Small intestine (tissue), 7 donors: Measurements from ENCODE around the gene C4BPB. TPM values are rescaled to one million over a fixed set of nuclear protein-coding genes. Genes with fewer than 3 reads are reported as not detected.

ENCODE experiments used
- DNase-seq, 2 donors: peaks; one replicate each; pipeline versions ENCODE4 v3.0.0 to v3.0.0-alpha.2; 2013
- FAIRE-seq: peaks from 2 replicates; lab custom pipeline; 2012; peaks lifted over from hg19 to GRCh38; lab: Jason Lieb, UNC
- H3K27ac ChIP-seq, 3 donors: one replicate each; pipeline ENCODE4 v1.5.1; 2013; ENCODE audit warnings: low read length in 2 of 3, mild to moderate bottlenecking in 2 of 3, control low read depth in 1 of 3, inconsistent platforms in 1 of 3, low read depth in 1 of 3, moderate library complexity in 1 of 3
- H3K27me3 ChIP-seq, 3 donors: one replicate each; pipeline ENCODE4 v1.6.1; 2013; ENCODE audit warnings: low read length in 3 of 3, inconsistent platforms in 1 of 3; ENCODE audit not compliant: control insufficient read depth in 3 of 3, insufficient read depth in 3 of 3
- H3K36me3 ChIP-seq, 3 donors: one replicate each; pipeline ENCODE4 v1.6.1; 2013; ENCODE audit warnings: low read length in 3 of 3, inconsistent platforms in 1 of 3, low read depth in 1 of 3, mild to moderate bottlenecking in 1 of 3, moderate library complexity in 1 of 3; ENCODE audit not compliant: control insufficient read depth in 3 of 3, insufficient read depth in 2 of 3
- H3K4me1 ChIP-seq, 3 donors: one replicate each; pipeline ENCODE4 v1.6.1; 2013; ENCODE audit warnings: low read length in 2 of 3, inconsistent platforms in 1 of 3, low read depth in 1 of 3, mild to moderate bottlenecking in 1 of 3, moderate library complexity in 1 of 3; ENCODE audit not compliant: control insufficient read depth in 3 of 3, insufficient read depth in 2 of 3
- H3K4me3 ChIP-seq, 3 donors: one replicate each; pipeline ENCODE4 v1.5.1; 2013; ENCODE audit warnings: low read length in 3 of 3, control low read depth in 1 of 3, inconsistent platforms in 1 of 3, low read depth in 1 of 3, mild to moderate bottlenecking in 1 of 3, moderate library complexity in 1 of 3
- H3K9me3 ChIP-seq, 2 donors: one replicate each; pipeline ENCODE4 v1.6.1; 2013; ENCODE audit warnings: low read depth in 1 of 2, low read length in 1 of 2; ENCODE audit not compliant: control insufficient read depth in 2 of 2, insufficient read depth in 1 of 2
- WGBS, 3 donors: extraction: QIAGEN DNeasy Blood & Tissue Kit; methylation state at CpG; one replicate each; pipeline ENCODE4 v1.1.7; 2013; 5-methylcytosine and 5-hydroxymethylcytosine counted together
- polyA plus RNA-seq, 4 donors: library from polyadenylated mRNA; stranded (reverse) in 3 of 4; unstranded in 1 of 4; fragments of 200-250 nt in 3 of 4; fragments of 120-200 nt in 1 of 4; gene quantifications; one replicate each; pipeline versions ENCODE4 v1.2.1 to v1.2.3, GENCODE V29; 2013
- donor health status: healthy with polysubstance abuse.
- donor health status: control.
- donor health status: control.
- donor health status: Bipolar disorder and iron deficiency.
- donor health status: healthy.

Gene C4BPB
- polyA plus RNA-seq, 4 donors = 1.1 to 27.3 (median 12.9) TPM

- H3K4me1 ChIP-seq = peaks cover 1 to 29% (median 8%) of the 10 kb centered on the region in 3 donors
- peaks cover 2 to 4% (median 3%) of the 10 kb centered on the region in 3 donors for H3K36me3 ChIP-seq
- DNase-seq (no peak), FAIRE-seq (no peak)
- H3K9me3 ChIP-seq = no peaks in the 10 kb centered on the region
- 28 to 56% (median 37%) methylated on average over 8 of the region's 8 CpGs for WGBS, 3 donors
- H3K27ac ChIP-seq = no peak overlapping the region
- H3K27me3 ChIP-seq = no peaks in the 10 kb centered on the region
- peak overlapping the region in 2 of 3 donors; percentile 86 to 98 for H3K4me3 ChIP-seq
These were observed 39.1 kb upstream of the C4BPB start for GRCh38 chr1:207049514-207049913.

GRCh38 chr1:207049974-207050391 is 38.7 kb upstream of the C4BPB start:
- Histone ChIP-seq H3K27ac (peak overlapping the region; percentile 79 to 98 (median 94)), H3K36me3 (peaks cover 2 to 4% (median 3%) of the 10 kb centered on the region in 3 donors), H3K4me3 (peak overlapping the region; percentile 80 to 98 (median 86)), H3K27me3 (no peaks in the 10 kb centered on the region), H3K9me3 (no peaks in the 10 kb centered on the region), H3K4me1 (peaks cover 1 to 33% (median 8%) of the 10 kb centered on the region in 3 donors)
- DNase-seq (peak; percentile 75 to 78), FAIRE-seq (no peak)
- WGBS, 3 donors = 0% methylated on average over 6 of the region's 6 CpGs

- DNase-seq (peak; percentile 92 to 97), FAIRE-seq (no peak)
- Histone ChIP-seq H3K9me3 (no peaks in the 10 kb centered on the region), H3K4me3 (peak overlapping the region; percentile 80 to 98 (median 86)), H3K4me1 (peaks cover 1 to 38% (median 10%) of the 10 kb centered on the region in 3 donors), H3K36me3 (peaks cover 1 to 4% (median 3%) of the 10 kb centered on the region in 3 donors), H3K27ac (peak overlapping the region; percentile 79 to 98 (median 94)), H3K27me3 (no peaks in the 10 kb centered on the region)
- WGBS, 3 donors = 0 to 1% (median 0%) methylated on average over 47 of the region's 47 CpGs
These were observed 38.0 kb upstream of the C4BPB start for GRCh38 chr1:207050480-207051190.

DNA sequence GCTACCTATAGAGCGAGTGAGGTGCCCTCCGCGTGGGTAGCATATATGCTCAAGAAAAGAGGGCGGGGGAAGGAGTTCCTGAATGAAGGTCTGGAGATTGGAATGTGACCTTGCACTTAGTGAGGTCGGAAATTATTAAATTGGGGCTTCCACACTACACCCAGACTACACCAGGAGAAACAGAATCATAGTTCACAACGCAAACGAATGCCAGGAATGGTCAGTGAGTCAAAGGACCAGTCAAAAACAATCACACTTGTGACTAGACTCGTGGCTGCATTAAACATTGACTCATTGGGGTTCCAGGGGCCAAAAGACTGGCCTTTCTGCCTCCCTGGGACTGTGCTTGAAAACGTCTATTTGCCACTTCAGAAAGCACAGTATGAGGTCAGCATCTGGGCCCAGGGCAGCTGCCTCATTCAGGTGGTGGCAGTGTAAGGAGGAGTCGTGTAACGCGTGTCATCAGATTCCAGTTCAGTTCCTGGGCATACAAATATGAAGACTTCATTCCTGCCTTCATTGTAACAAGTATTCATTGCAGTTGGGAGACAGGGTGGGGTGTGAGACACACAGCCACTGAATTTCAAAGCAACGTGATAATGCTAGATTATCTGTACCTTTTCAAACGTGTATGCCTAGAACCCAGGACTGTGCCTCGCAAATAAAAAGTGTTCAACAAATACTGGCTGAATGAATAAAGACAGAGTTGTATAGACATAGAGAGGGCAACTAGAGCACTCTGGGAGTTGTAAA is 37.3 kb upstream of the C4BPB start, which contains the start of gene YOD1:
TSS of gene YOD1 (minus strand) at position 18 of the 753 bp plus-strand sequence. CDS start 178 bp downstream, outside the sequence.
- Histone ChIP-seq H3K4me3 (peak within 1 kb of the TSS; percentile 80 to 98 (median 86)), H3K9me3 (no peaks in the 10 kb centered on the region), H3K27ac (peak within 1 kb of the TSS; percentile 79 to 98 (median 94)), H3K36me3 (peaks cover 0 to 4% (median 4%) of the 10 kb centered on the region in 3 donors), H3K27me3 (no peaks in the 10 kb centered on the region), H3K4me1 (peaks cover 1 to 40% (median 8%) of the 10 kb centered on the region in 3 donors)
- peak in 1 of 2 donors; percentile 63 for DNase-seq
- 20 to 45% (median 27%) methylated on average over 15 of the region's 15 CpGs for WGBS, 3 donors
- no peak for FAIRE-seq

DNA sequence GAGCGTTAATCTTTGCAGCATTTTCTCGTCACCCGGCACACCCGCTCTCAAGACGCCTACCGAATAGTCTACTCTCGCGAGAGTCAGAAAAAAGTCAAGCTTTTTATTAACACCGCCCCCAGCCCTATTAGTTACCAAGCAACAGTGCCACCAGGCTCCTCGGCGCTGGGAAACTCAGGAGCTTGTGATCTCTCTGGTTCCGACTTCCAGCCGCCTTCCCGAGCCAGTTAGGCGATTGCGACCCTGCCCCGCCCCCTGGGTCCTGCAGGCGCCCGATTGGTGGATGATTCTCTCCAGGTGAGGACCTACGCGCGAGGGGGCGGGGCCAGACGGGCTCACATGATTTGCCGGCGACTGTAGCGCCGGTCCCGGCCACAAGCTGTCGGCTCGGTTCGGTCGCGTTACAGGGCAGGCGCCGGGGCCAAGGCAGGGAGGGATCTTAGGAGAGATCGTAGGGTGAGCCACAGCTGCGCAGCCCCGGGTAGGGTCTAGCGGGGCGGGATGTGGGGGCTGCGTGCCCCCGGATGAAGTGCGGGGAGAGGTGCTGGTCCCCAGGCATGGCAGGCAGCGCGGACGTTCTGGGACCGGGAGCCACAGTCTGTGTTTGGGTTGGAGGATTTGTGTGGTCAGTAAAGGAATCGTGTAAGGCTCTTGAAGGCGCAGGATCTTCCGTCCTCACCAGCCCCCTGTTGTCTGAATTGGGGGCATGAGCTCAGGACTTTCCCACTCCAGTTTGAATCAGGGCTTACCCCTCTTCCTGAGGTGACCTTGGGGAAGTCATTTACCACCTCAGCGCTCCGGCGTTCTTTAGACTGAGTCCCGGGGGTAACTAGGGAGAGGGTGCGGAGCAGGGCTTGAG is 35.5 kb upstream of the C4BPB start, which contains the start of gene PFKFB2:
TSS of gene PFKFB2 (plus strand) at position 365 of the 859 bp plus-strand sequence. CDS start 1,443 bp downstream, outside the sequence.
- peak within 1 kb of the TSS; percentile 92 to 98 (median 96) for H3K27ac ChIP-seq
- WGBS, 3 donors = 1 to 3% (median 2%) methylated on average over 55 to 56 of the region's 56 CpGs
- DNase-seq = peak; percentile 99 to 100
- FAIRE-seq = no peak
- peaks cover 0 to 4% (median 4%) of the 10 kb centered on the region in 3 donors for H3K36me3 ChIP-seq
- peaks cover 1 to 49% (median 8%) of the 10 kb centered on the region in 3 donors for H3K4me1 ChIP-seq
- no peaks in the 10 kb centered on the region for H3K27me3 ChIP-seq
- peak within 1 kb of the TSS; percentile 77 to 84 (median 78) for H3K4me3 ChIP-seq
- no peaks in the 10 kb centered on the region for H3K9me3 ChIP-seq

- no peak for FAIRE-seq
- Histone ChIP-seq H3K9me3 (no peaks in the 10 kb centered on the region), H3K27ac (peak overlapping the region; percentile 60 to 91 (median 65)), H3K36me3 (peaks cover 0 to 8% (median 0%) of the 10 kb centered on the region in 3 donors), H3K4me3 (peak overlapping the region in 1 of 3 donors; percentile 77), H3K27me3 (no peaks in the 10 kb centered on the region), H3K4me1 (peaks cover 1 to 50% (median 8%) of the 10 kb centered on the region in 3 donors)
- no peak for DNase-seq
- 27 to 34% (median 28%) methylated on average over 2 of the region's 2 CpGs for WGBS, 3 donors
These were observed 34.2 kb upstream of the C4BPB start for GRCh38 chr1:207054491-207054890.

DNA sequence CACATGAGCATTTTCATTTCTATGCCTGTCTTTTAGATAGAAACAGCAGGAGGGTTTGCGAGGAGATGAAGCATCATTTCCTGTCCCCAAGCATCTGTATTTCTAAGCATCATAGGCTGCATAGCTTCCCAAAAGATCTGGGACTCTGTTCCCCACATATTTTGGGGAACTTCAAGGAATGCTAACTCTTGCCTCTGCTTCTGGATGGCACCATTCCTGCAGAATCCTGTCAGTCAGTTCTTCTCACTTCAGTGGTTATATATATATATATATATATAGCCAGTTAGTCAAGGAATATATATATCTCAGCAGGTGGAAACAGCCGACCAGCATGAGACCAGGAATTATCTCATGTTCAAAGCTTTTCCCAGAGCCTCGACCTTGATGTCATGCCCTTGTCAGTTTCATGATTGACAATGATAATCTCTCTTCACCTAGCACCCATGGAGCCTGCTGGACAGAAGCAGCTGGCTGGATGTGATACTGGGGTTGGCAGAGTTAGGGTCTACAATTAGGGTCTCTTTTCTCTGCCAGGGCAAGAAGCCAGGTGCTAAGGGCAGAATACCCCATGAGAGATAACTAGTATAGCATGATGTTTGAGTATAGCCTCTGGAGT is 33.2 kb upstream of the C4BPB start:
- Histone ChIP-seq H3K27me3 (no peaks in the 10 kb centered on the region), H3K4me3 (peak overlapping the region in 1 of 3 donors; percentile 77), H3K27ac (peak overlapping the region; percentile 60 to 91 (median 91)), H3K9me3 (no peaks in the 10 kb centered on the region), H3K4me1 (peaks cover 1 to 50% (median 8%) of the 10 kb centered on the region in 3 donors), H3K36me3 (peaks cover 0 to 17% (median 2%) of the 10 kb centered on the region in 3 donors)
- FAIRE-seq (no peak), DNase-seq (peak in 1 of 2 donors; percentile 31)
- 35 to 62% (median 36%) methylated on average over 3 of the region's 3 CpGs for WGBS, 3 donors
